HG02970 (cell line): ENCODE data around the gene ZNF92.
"Not testable (repeated sequence)": the region's sequence is repeated elsewhere in the genome, so short reads cannot be mapped to it uniquely, and the experiment has no call there.

Experiments
- ATAC-seq: cut with Tn5 transposase; IDR thresholded peaks from one replicate; pipeline ENCODE4 v1.9.1; 2021; ENCODE audit warnings: mild to moderate bottlenecking, moderate library complexity, moderate number of reproducible peaks; ENCODE audit not compliant: unreplicated experiment, low FRiP score

The ZNF92 gene

GRCh38 chr7:65422670-65423069 lies 49.0 kb downstream of the ZNF92 start:
- ATAC-seq, result no peak

- not testable (repeated sequence) for ATAC-seq
Measured at GRCh38 chr7:65423286-65423685, 49.6 kb downstream of the ZNF92 start.

GRCh38 chr7:65429642-65430343 lies 56.1 kb downstream of the ZNF92 start:
- ATAC-seq, result no peak

- ATAC-seq, result no peak
Measured at GRCh38 chr7:65430344-65431186, 56.9 kb downstream of the ZNF92 start.

- no peak for ATAC-seq
Measured at GRCh38 chr7:65434307-65434706, 60.7 kb downstream of the ZNF92 start.

- no peak for ATAC-seq
Measured at GRCh38 chr7:65436163-65436562, 62.5 kb downstream of the ZNF92 start.

GRCh38 chr7:65438598-65438997 lies 64.9 kb downstream of the ZNF92 start:
- no peak for ATAC-seq

- no peak for ATAC-seq
Measured at GRCh38 chr7:65441010-65441409, 67.4 kb downstream of the ZNF92 start.

GRCh38 chr7:65444205-65444842 lies 70.7 kb downstream of the ZNF92 start:
- no peak for ATAC-seq

GRCh38 chr7:65444899-65445823 lies 71.5 kb downstream of the ZNF92 start:
- no peak for ATAC-seq

GRCh38 chr7:65447041-65447440 lies 73.4 kb downstream of the ZNF92 start:
- ATAC-seq, result not testable (repeated sequence)

- no peak for ATAC-seq
Measured at GRCh38 chr7:65448816-65449504, 75.3 kb downstream of the ZNF92 start.

GRCh38 chr7:65449505-65449852 lies 75.8 kb downstream of the ZNF92 start:
- ATAC-seq, result no peak
